Measurements from ENCODE around the gene CEND1.

CEND1 gene

DNA sequence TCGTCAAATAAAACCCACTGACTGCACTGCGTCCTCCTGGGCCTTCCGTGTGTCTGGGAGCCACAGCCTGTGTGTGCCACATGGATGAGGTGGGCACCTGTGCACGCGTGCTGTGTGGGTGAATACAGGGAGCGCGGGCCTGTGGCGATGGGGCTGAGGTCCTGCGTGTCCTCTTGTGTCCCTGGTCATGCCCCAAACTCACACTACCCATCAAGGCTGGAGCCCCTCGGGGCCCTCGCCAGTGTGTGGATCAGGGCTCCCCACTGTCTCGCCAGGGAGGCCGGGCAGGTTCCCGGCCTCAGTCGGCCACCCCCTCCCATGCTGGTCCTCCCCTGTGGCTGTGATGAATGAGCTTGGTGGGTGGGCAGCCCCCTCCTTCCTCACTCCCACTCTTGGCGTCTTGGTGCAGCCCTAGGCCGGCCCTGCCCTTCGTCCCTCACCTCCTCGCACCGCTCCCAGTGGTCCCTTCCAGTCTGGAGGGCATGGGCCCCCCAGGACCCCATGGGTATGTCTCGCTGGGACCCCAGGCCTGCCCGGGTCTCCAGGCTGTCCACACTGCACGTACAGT, 42.2 kb upstream of the CEND1 start:
- peaks cover 73% of the 10 kb centered on the region for H3K4me1 ChIP-seq (ENCODE audit: control insufficient read depth, insufficient read depth, low read length)
- peak overlapping the region; percentile 59 for H3K9ac ChIP-seq (ENCODE audit: low read length)
- peaks cover 5% of the 10 kb centered on the region for H3K36me3 ChIP-seq (ENCODE audit: control insufficient read depth, insufficient read depth, low read length)
- H3K9me3 ChIP-seq (ENCODE audit: control insufficient read depth, low read length) = no peaks in the 10 kb centered on the region
- peak overlapping the region; percentile 46 for H3K4me3 ChIP-seq (ENCODE audit: low read length)
- peaks cover 19% of the 10 kb centered on the region for H3K27me3 ChIP-seq (ENCODE audit: control insufficient read depth, insufficient read depth, low read length)

DNA sequence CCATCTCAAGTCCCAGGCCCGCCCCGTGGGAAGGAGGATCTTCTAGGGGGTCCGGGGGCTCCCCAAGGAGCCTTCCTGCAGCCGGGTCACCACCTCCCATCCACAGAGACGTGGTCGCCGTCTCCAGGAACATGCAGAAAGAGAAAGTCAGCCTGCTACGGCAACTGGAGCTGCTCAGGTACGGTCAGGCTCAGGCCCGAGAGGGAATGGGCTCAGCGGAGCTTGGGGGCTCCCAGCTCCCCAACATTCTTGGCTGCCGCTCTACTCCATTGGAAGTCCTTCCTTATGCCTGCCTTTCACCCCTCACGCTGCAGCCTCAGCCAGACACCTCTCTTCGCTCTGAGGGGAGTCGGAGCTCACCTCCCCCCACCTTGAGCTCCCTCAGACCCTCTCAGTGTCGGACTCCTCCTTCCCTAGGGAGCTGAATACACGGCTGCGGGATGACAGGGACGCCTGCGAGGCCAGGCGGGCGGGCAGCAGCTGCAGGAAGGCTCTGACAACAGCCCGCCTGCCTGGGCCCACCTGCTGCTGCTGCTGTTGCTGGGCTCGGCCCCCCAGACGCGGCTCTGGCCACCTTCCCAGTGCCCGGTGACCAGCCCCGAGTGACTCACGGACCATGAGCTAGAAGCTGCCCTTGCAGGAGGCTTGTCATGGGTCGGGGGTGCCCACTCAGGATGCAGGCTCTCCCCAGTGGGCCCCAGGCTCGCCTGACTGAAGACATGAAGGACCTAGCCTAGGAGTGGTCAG, 41.4 kb upstream of the CEND1 start:
- Histone ChIP-seq H3K9me3 (ENCODE audit: control insufficient read depth, low read length) (no peaks in the 10 kb centered on the region), H3K4me1 (ENCODE audit: control insufficient read depth, insufficient read depth, low read length) (peaks cover 72% of the 10 kb centered on the region), H3K4me3 (ENCODE audit: low read length) (peak overlapping the region; percentile 25), H3K27me3 (ENCODE audit: control insufficient read depth, insufficient read depth, low read length) (peaks cover 19% of the 10 kb centered on the region), H3K36me3 (ENCODE audit: control insufficient read depth, insufficient read depth, low read length) (no peaks in the 10 kb centered on the region), H3K9ac (ENCODE audit: low read length) (no peak overlapping the region)

DNA sequence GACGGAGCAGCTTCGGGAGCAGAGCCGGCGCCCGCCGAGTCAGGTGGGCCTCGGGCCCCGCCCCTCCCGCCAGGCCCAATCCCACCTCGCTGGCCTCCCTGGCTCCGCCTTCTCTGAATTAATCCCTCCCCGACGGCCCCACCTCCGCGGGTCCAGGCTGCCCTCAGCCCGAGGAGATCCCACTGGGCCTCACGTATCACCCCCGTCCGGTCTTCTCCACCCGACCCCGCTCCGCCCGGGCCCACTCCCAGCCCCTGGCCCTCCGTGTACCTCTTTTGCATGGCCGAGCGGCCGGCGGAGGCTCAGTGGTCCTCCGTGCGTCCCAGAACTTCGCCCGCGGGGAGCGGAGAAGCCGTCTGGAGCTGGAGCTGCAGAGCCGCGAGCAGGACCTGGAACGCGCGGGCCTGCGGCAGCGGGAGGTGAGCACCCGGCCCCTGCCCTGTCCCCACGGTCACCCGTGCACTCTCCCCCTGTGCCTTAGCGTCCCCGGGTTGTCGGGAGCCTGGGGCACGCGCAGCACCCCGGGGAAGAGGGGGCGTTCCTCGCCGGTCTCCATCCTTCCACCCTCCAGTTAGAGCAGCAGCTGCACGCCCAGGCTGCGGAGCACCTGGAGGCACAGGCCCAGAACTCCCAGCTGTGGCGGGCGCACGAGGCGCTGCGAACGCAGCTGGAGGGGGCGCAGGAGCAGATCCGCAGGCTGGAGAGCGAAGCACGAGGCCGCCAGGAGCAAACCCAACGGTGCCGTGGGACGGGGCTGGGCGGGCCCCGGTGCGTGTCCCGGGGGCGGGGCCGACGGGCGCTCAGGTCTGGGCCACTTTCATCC, 40.6 kb upstream of the CEND1 start:
- H3K9me3 ChIP-seq (ENCODE audit: control insufficient read depth, low read length) = no peaks in the 10 kb centered on the region
- peak overlapping the region; percentile 25 for H3K4me3 ChIP-seq (ENCODE audit: low read length)
- H3K9ac ChIP-seq (ENCODE audit: low read length) = no peak overlapping the region
- no peaks in the 10 kb centered on the region for H3K36me3 ChIP-seq (ENCODE audit: control insufficient read depth, insufficient read depth, low read length)
- peaks cover 19% of the 10 kb centered on the region for H3K27me3 ChIP-seq (ENCODE audit: control insufficient read depth, insufficient read depth, low read length)
- peaks cover 80% of the 10 kb centered on the region for H3K4me1 ChIP-seq (ENCODE audit: control insufficient read depth, insufficient read depth, low read length)

DNA sequence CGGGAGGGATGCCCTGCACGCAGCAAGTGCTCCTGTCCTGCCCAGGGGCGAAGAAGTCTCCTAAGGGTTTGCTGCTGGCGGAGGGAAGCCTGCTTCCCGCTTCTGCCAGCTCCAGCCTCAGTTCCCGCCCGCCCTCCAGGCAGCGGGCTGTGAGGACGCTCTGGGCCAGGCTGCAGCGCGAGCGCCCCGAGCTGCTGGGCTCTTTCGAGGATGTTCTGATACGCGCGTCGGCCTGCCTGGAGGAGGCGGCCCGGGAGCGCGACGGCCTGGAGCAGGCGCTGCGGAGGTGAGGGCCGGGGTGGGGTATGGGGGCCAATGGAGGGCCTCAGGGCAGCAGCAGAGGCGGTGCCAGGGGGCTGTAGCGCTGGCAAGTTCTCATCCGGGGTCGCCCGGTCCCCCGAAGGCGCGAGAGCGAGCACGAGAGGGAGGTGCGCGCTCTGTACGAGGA, 40.0 kb upstream of the CEND1 start:
- H3K9ac ChIP-seq (ENCODE audit: low read length) = peak overlapping the region; percentile 89
- H3K36me3 ChIP-seq (ENCODE audit: control insufficient read depth, insufficient read depth, low read length) = no peaks in the 10 kb centered on the region
- peaks cover 80% of the 10 kb centered on the region for H3K4me1 ChIP-seq (ENCODE audit: control insufficient read depth, insufficient read depth, low read length)
- peaks cover 19% of the 10 kb centered on the region for H3K27me3 ChIP-seq (ENCODE audit: control insufficient read depth, insufficient read depth, low read length)
- no peak overlapping the region for H3K4me3 ChIP-seq (ENCODE audit: low read length)
- H3K9me3 ChIP-seq (ENCODE audit: control insufficient read depth, low read length) = no peaks in the 10 kb centered on the region

DNA sequence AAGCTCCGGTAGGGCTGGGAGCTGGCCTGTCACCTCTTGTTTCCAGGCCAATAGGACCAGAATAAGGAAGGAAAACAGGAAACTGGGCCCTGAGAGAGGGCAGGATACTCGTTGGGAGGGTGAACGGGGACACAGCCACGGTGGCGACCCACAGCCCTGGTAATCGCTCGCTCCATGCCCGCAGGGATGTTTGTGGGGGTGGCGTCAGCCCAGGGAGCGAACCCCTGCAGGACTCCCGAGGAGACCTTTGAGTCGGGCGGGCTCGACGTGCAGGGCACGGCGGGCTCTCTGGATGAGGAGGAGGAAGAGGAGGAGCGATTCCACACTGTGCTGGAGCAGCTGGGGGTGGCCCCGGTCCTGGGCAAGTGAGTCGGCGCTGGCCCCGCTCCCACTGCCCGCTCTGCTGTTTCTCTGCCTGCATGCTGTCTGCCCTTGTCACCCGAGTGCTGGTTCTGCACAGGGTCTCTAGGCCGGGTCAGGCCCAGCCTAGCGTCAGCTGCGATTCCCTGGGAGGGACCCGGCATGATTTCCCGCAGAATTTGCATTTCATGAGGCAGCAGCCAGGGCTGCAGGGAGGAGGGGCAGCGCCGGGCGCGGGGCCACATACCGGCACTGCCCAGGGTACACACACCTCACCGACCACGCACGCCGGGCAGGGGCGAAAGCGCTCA, 39.4 kb upstream of the CEND1 start:
- no peaks in the 10 kb centered on the region for H3K36me3 ChIP-seq (ENCODE audit: control insufficient read depth, insufficient read depth, low read length)
- H3K9ac ChIP-seq (ENCODE audit: low read length) = peak overlapping the region; percentile 89
- H3K9me3 ChIP-seq (ENCODE audit: control insufficient read depth, low read length) = no peaks in the 10 kb centered on the region
- H3K4me3 ChIP-seq (ENCODE audit: low read length) = peak overlapping the region; percentile 26
- H3K27me3 ChIP-seq (ENCODE audit: control insufficient read depth, insufficient read depth, low read length) = peaks cover 19% of the 10 kb centered on the region
- peaks cover 82% of the 10 kb centered on the region for H3K4me1 ChIP-seq (ENCODE audit: control insufficient read depth, insufficient read depth, low read length)

DNA sequence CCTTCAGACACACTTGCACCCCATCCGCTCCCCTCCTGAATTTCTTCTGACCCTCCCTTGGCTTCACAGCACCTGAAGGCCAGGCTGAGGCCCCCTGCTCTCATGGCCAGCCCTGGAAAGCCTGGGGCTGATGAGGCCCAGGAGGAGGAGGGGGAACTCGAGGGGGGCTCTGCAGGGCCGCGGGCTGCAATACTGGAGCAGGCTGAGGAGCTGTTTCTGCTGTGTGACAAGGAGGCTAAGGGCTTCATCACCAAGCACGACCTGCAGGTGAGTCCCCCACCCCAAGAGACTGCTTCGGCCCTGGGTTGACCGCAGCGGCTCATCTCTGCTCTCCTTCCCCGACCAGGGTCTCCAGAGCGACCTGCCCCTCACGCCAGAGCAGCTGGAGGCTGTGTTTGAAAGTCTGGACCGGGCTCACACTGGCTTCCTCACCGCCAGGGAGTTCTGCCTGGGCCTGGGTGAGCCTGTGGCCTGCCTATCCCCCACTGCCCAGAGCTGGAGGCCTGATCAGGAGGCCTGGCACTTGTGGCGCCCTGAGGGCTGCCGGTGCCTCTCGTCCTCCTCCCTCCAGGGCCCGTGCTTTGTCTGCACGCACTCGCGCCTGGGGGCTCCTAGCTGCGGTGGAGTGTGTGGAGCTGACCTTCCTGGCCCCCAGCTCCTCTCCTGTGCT, 38.8 kb upstream of the CEND1 start:
- H3K9ac ChIP-seq (ENCODE audit: low read length) = peak overlapping the region; percentile 89
- peak overlapping the region; percentile 41 for H3K4me3 ChIP-seq (ENCODE audit: low read length)
- H3K9me3 ChIP-seq (ENCODE audit: control insufficient read depth, low read length) = no peaks in the 10 kb centered on the region
- no peaks in the 10 kb centered on the region for H3K36me3 ChIP-seq (ENCODE audit: control insufficient read depth, insufficient read depth, low read length)
- H3K27me3 ChIP-seq (ENCODE audit: control insufficient read depth, insufficient read depth, low read length) = peaks cover 19% of the 10 kb centered on the region
- H3K4me1 ChIP-seq (ENCODE audit: control insufficient read depth, insufficient read depth, low read length) = peaks cover 82% of the 10 kb centered on the region

DNA sequence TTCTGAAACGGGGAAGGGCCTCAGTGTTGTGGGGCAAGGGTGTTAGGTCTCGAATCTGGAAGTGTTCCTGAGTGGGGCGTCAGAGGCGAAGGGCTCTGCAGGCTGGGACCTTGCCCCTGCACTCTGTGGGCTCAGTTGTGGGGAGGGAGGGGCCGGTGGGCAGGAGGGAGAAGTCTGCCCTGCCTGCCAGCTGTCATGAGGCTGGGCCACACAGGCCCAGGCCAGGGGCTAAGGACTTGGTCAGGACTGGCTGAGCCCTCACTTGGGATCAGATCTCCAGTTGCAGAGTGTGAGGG, 38.0 kb upstream of the CEND1 start, which contains the start of gene CRACR2B:
CRACR2B (plus strand) TSS at position 23 of the 296 bp plus-strand sequence. CDS start 689 bp downstream, outside the sequence.
- H3K27me3 ChIP-seq (ENCODE audit: control insufficient read depth, insufficient read depth, low read length) = peaks cover 19% of the 10 kb centered on the region
- H3K36me3 ChIP-seq (ENCODE audit: control insufficient read depth, insufficient read depth, low read length) = no peaks in the 10 kb centered on the region
- no peaks in the 10 kb centered on the region for H3K9me3 ChIP-seq (ENCODE audit: control insufficient read depth, low read length)
- peaks cover 89% of the 10 kb centered on the region for H3K4me1 ChIP-seq (ENCODE audit: control insufficient read depth, insufficient read depth, low read length)
- H3K4me3 ChIP-seq (ENCODE audit: low read length) = peak within 1 kb of the TSS; percentile 41
- H3K9ac ChIP-seq (ENCODE audit: low read length) = peak within 1 kb of the TSS; percentile 89

DNA sequence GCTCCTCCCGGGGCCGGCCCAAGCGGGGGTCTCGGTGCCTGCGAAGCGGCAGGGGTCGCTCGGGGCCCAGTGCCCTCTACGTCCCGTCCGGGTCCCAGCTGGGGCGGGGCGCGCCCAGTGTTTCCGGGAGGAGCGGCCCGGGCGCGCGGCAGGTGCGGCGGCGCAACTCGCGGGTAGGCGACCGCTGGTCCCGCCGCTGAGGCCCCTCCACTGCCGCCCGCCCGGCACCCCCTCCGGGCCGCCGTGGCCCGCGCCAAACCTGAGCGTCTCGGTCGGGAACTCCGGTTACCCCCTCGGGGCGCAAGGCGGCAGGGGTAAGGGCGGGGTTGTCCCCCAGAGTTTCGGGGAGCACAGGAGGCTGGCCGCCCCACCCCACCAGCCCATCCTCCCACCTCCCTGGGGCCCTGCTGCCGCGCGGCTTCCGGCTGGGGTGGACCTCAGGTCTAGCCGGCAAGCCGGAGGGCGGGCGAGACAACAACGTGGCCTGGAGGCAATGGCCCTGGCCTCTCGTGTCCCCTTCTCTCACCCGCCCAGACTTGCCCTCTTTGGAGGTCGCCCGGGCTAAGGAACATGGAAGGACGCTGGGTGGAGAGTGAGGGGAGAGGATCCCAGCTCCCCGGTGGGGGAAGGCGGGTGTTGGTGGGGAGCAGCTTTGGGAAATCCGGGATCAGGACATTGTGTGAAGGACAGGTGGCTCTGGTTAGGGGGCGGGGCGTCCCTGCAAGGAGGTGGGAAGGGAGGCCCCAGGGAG, 37.4 kb upstream of the CEND1 start:
- Histone ChIP-seq H3K36me3 (ENCODE audit: control insufficient read depth, insufficient read depth, low read length) (no peaks in the 10 kb centered on the region), H3K9me3 (ENCODE audit: control insufficient read depth, low read length) (no peaks in the 10 kb centered on the region), H3K4me3 (ENCODE audit: low read length) (peak overlapping the region; percentile 41), H3K9ac (ENCODE audit: low read length) (peak overlapping the region; percentile 89), H3K27me3 (ENCODE audit: control insufficient read depth, insufficient read depth, low read length) (peaks cover 19% of the 10 kb centered on the region), H3K4me1 (ENCODE audit: control insufficient read depth, insufficient read depth, low read length) (peaks cover 91% of the 10 kb centered on the region)

DNA sequence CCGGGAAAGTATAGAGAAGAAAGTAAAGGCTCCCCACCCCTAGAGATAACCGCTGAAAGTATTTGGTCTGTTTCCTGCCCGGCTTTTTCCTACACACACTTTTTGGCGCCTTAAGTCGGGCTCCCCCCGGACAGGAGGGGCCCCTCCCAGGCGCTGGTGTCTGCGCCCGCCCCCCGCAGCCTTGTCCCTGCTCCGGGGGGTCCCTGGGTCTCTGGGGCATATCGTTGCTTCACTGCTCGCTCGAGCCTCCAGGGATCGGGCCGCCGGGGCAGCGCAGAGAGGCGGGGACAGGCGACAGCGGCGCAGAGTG, 36.9 kb upstream of the CEND1 start:
- Histone ChIP-seq H3K27me3 (ENCODE audit: control insufficient read depth, insufficient read depth, low read length) (peaks cover 19% of the 10 kb centered on the region), H3K36me3 (ENCODE audit: control insufficient read depth, insufficient read depth, low read length) (no peaks in the 10 kb centered on the region), H3K9me3 (ENCODE audit: control insufficient read depth, low read length) (no peaks in the 10 kb centered on the region), H3K9ac (ENCODE audit: low read length) (peak overlapping the region; percentile 89), H3K4me1 (ENCODE audit: control insufficient read depth, insufficient read depth, low read length) (peaks cover 91% of the 10 kb centered on the region), H3K4me3 (ENCODE audit: low read length) (no peak overlapping the region)

DNA sequence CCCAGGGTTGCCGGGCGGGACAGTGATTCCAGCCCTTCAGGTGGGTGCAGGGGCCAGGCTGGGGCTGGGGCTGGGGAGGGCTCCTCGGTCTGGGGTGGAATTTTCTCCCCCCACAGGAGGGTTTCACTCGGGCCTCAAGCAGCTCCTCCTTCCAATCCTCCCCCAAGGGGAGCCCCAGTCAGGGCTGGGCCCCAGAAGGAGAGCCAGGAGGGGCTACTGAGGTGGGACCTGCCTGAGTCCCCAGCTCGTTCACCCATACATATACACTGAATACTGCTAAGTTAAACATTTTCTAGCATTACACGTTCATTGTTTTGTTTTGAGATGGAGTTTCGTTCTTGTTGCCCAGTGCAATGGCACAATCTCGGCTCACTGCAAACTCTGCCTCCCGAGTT, 36.3 kb upstream of the CEND1 start:
- Histone ChIP-seq H3K9me3 (ENCODE audit: control insufficient read depth, low read length) (no peaks in the 10 kb centered on the region), H3K36me3 (ENCODE audit: control insufficient read depth, insufficient read depth, low read length) (no peaks in the 10 kb centered on the region), H3K9ac (ENCODE audit: low read length) (peak overlapping the region; percentile 89), H3K4me1 (ENCODE audit: control insufficient read depth, insufficient read depth, low read length) (peaks cover 91% of the 10 kb centered on the region), H3K27me3 (ENCODE audit: control insufficient read depth, insufficient read depth, low read length) (peaks cover 18% of the 10 kb centered on the region), H3K4me3 (ENCODE audit: low read length) (no peak overlapping the region)

Measured in mucosa of stomach (tissue), 1 donor.